Lung (tissue), 12 donors: ENCODE results near the gene KLHL17. TPM values are rescaled to one million over a fixed set of nuclear protein-coding genes. Genes with fewer than 3 reads are reported as not detected.

Experiments used
- ATAC-seq: fragments of 200-7000 bp; cut with Tn5 transposase; one replicate; pipeline ENCODE4 v1.9.1; 2020; ENCODE audit warnings: moderate number of reproducible peaks; ENCODE audit not compliant: insufficient read depth, low FRiP score
- DNase-seq, 3 donors: peaks; one replicate each; pipeline ENCODE4 v3.0.0-alpha.2; 2013 to 2017
- H3K27ac ChIP-seq, 2 donors: one replicate each; pipeline ENCODE4 v1.5.1; 2013; ENCODE audit warnings: mild to moderate bottlenecking in 2 of 2, moderate library complexity in 2 of 2, control low read depth in 1 of 2, inconsistent platforms in 1 of 2, low read depth in 1 of 2, low read length in 1 of 2
- H3K27me3 ChIP-seq, 3 donors: one replicate each; pipeline ENCODE4 v1.5.1; 2013; ENCODE audit warnings: low read length in 2 of 3; ENCODE audit not compliant: control insufficient read depth in 3 of 3, insufficient read depth in 3 of 3
- H3K36me3 ChIP-seq, 4 donors: one replicate each; pipeline ENCODE4 v1.5.1; 2013; ENCODE audit warnings: low read length in 4 of 4, mild to moderate bottlenecking in 1 of 4, moderate library complexity in 1 of 4; ENCODE audit not compliant: control insufficient read depth in 4 of 4, insufficient read depth in 4 of 4
- H3K4me1 ChIP-seq, 5 donors: one replicate each; pipeline ENCODE4 v1.5.1; 2013; ENCODE audit warnings: low read length in 5 of 5, mild to moderate bottlenecking in 2 of 5, moderate library complexity in 1 of 5; ENCODE audit not compliant: control insufficient read depth in 5 of 5, insufficient read depth in 5 of 5
- H3K4me3 ChIP-seq: one replicate; pipeline ENCODE4 v1.5.1; 2013; ENCODE audit warnings: mild to moderate bottlenecking, control low read depth, moderate library complexity
- H3K9ac ChIP-seq, 2 donors: one replicate each; pipeline ENCODE4 v1.5.1; 2013; ENCODE audit warnings: low read length in 2 of 2, control low read depth in 1 of 2; ENCODE audit not compliant: insufficient read depth in 1 of 2
- H3K9me3 ChIP-seq, 4 donors: one replicate each; pipeline ENCODE4 v1.5.1; 2013; ENCODE audit warnings: low read length in 3 of 4, mild to moderate bottlenecking in 1 of 4, moderate library complexity in 1 of 4; ENCODE audit not compliant: control insufficient read depth in 4 of 4, insufficient read depth in 3 of 4
- WGBS, 2 donors: extraction: QIAGEN DNeasy Blood & Tissue Kit; methylation state at CpG; one replicate each; pipeline ENCODE4 v1.1.7; 2013; 5-methylcytosine and 5-hydroxymethylcytosine counted together
- polyA plus RNA-seq, 2 donors: library from polyadenylated mRNA; stranded (reverse); fragments of 200-250 nt; gene quantifications; one replicate each; pipeline ENCODE4 v1.2.1, GENCODE V29; 2013
- total RNA-seq, 2 donors: library from RNA; depleted of rRNA in 1 of 2; stranded (reverse); fragments of >200 nt in 1 of 2; gene quantifications; one replicate each; pipeline ENCODE4 v1.2.1, GENCODE V29; 2014 to 2021
- TF ChIP-seq, protein P1 (sequence below): IDR thresholded peaks from 2 replicates; pipeline ENCODE4 v1.5.1; 2012; ENCODE audit warnings: mild to moderate bottlenecking; ENCODE audit errors: control extremely low read depth, extremely low read depth
- donor health status: control.
- donor health status: control.
- donor health status: Bipolar disorder and iron deficiency.
- donor health status: healthy.
- donor health status: DM: yes; HTN: yes; CAD: no.

The KLHL17 gene
- total and polyA plus RNA-seq, 4 donors = 10.0 to 15.2 (median 13.0) TPM

DNA sequence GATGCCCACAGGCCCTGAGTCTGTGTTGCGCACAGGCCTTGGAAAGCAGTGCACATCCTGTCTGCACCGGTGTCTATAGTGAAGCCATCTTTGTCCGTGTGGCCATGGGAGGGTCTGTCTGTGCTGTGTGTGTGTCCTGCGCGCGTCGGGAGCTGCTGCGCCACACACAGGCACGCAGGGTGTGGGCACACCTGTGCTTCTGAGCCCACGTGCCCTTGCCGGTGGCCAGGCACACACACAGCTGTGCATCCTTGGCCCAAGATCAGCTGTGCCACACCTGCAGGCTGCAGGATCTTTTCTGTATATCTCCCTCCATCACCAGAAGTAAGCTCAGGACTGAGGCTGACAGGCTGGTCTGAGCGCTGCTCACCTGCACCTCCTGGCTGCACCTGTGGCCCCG, 39.9 kb upstream of the KLHL17 start:
- Histone ChIP-seq H3K4me3 (no peak overlapping the region), H3K9me3 (no peaks in the 10 kb centered on the region), H3K4me1 (peaks cover 2 to 73% (median 26%) of the 10 kb centered on the region in 5 donors), H3K27me3 (peaks cover 0 to 19% (median 0%) of the 10 kb centered on the region in 3 donors), H3K9ac (no peak overlapping the region), H3K36me3 (peaks cover 0 to 12% (median 0%) of the 10 kb centered on the region in 4 donors), H3K27ac (no peak overlapping the region)
- ATAC-seq (no peak), DNase-seq (no peak)
- 12 to 24% methylated on average over 13 of the region's 13 CpGs for WGBS, 2 donors
- TF ChIP-seq, protein P1, sequence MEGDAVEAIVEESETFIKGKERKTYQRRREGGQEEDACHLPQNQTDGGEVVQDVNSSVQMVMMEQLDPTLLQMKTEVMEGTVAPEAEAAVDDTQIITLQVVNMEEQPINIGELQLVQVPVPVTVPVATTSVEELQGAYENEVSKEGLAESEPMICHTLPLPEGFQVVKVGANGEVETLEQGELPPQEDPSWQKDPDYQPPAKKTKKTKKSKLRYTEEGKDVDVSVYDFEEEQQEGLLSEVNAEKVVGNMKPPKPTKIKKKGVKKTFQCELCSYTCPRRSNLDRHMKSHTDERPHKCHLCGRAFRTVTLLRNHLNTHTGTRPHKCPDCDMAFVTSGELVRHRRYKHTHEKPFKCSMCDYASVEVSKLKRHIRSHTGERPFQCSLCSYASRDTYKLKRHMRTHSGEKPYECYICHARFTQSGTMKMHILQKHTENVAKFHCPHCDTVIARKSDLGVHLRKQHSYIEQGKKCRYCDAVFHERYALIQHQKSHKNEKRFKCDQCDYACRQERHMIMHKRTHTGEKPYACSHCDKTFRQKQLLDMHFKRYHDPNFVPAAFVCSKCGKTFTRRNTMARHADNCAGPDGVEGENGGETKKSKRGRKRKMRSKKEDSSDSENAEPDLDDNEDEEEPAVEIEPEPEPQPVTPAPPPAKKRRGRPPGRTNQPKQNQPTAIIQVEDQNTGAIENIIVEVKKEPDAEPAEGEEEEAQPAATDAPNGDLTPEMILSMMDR = no peak

DNA sequence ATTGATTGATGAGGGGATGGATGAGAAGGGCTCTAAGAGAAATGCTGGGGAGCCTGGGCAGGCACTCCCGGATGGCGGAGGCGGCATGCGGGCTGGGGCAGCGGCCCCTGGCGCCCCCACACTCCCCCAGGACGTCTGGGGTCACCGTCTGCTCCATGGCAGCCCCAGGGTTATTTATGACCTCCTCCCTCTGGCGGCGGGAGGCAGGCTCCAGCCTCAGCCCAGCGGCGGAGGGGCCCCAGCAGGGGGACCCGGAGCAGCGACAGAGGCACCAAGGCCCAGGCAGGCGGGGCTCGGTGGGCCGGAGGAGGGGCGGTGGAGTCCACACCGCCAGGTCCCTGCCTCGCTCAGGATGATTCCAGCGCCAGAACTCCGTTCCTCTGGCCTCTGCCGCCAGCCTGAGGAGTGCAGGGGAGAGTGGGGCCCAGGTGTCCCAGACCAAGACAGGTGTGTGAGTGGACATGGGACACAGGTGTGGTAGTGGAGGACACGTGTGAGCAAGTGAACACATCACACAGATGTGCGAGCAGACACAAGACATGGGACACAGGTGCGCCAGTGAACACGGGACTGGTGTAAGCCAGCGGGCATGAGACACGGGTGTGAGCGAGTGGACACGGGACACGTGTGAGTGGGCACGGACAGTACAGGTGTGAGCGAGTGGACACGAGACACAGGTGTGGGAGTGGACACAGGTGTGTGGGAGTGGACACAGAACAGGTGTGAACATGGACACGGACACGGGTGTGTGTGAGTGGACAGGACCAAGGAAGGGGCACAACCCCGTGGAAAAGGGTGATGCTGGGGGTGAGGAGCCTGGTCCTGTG, 39.2 kb upstream of the KLHL17 start:
- no peak for ATAC-seq
- Histone ChIP-seq H3K27me3 (peaks cover 0 to 21% (median 0%) of the 10 kb centered on the region in 3 donors), H3K27ac (no peak overlapping the region), H3K4me3 (no peak overlapping the region), H3K9ac (no peak overlapping the region), H3K9me3 (no peaks in the 10 kb centered on the region), H3K36me3 (peaks cover 0 to 12% (median 0%) of the 10 kb centered on the region in 4 donors), H3K4me1 (peaks cover 2 to 73% (median 26%) of the 10 kb centered on the region in 5 donors)
- peak; percentile 86 to 94 (median 88) for DNase-seq
- WGBS, 2 donors = 26 to 35% methylated on average over 31 to 38 of the region's 38 CpGs
- TF ChIP-seq, protein P1 = peak; percentile 20

DNA sequence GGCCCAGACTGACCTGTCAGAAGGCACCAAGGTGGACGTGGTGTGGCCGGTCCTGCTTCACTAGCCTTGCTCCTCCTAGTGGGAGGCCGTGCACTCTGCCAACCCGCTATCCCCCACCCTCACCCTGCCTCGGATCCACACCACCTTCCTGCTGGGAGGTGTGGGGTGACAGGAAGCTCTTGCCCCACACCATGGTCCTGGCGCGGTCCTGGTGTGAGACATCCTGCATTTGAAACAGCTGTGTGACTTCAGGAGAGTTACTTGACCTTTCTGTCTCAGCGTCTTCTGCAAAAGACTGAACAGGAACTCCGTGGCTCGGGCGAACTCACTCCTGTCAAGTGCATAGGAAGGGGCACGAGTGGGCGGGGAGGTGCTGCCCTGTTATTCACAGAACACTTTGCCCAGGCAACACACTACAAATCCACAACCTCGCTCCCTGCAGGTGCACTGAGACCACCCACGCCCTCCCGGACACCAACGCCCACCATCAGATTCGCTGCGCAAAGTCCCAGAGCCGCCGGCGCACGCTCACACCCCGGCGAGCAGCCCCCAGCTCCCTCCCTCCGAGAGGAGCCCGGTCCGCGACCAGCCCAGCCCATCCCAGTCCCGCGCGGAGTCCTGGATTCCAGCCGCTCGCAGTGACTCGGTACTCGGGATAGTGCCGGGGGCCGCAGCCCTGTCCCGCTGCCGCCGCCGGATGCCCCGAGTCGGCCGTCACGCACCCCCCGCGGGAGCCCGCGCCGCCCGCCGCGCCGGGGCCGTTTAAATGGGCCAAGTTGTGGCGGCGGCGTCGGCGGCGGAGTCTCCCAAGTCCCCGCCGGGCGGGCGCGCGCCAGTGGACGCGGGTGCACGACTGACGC, 37.0 kb upstream of the KLHL17 start, which contains the start of gene SAMD11:
TSS of gene SAMD11 (plus strand) at position 793 of the 860 bp plus-strand sequence. CDS start 509 bp downstream, outside the sequence.
- Histone ChIP-seq H3K9ac (no peak within 1 kb of the TSS), H3K36me3 (peaks cover 0 to 21% (median 0%) of the 10 kb centered on the region in 4 donors), H3K27ac (no peak within 1 kb of the TSS), H3K4me1 (peaks cover 2 to 65% (median 26%) of the 10 kb centered on the region in 5 donors), H3K9me3 (no peaks in the 10 kb centered on the region), H3K4me3 (no peak within 1 kb of the TSS), H3K27me3 (peaks cover 0 to 19% (median 7%) of the 10 kb centered on the region in 3 donors)
- ATAC-seq = peak; percentile 46
- TF ChIP-seq, protein P1 = no peak
- WGBS, 2 donors = 3% methylated on average over 60 to 72 of the region's 72 CpGs
- DNase-seq = peak; percentile 90 to 95 (median 92)
